Measurements from ENCODE around the gene CEP68. TPM values are rescaled to one million over a fixed set of nuclear protein-coding genes. Genes with fewer than 3 reads are reported as not detected.

CEP68 gene
- total and polyA plus RNA-seq, 2 donors (not counting 1 experiment from before 2014, with no cell fraction given) = 8.5 to 12.7 TPM

GRCh38 chr2:65073879-65074565 lies 17.8 kb downstream of the CEP68 start:
- H4K20me1 ChIP-seq (ENCODE audit: control insufficient read depth, extremely low read depth, insufficient read depth, low read length) = no peaks in the 10 kb centered on the region
- H3K4me2 ChIP-seq (ENCODE audit: extremely low read depth, insufficient read depth, low read length) = no peak overlapping the region
- DNase-seq (ENCODE audit: low read depth in 2 of 2) = no peak
- no peak overlapping the region for H3K27ac ChIP-seq (ENCODE audit: insufficient read depth, low read length)
- no peak overlapping the region for H3K4me3 ChIP-seq (replicated peaks in 1 of 4; ENCODE audit: control extremely low read depth in 1 of 4, insufficient read depth in 1 of 4, low read depth in 3 of 4, low read length in 4 of 4)
- no peaks in the 10 kb centered on the region for H3K79me2 ChIP-seq (ENCODE audit: control insufficient read depth, insufficient read depth, low read length)
- H3K27me3 ChIP-seq (ENCODE audit: control insufficient read depth, insufficient read depth, low read length) = no peaks in the 10 kb centered on the region
- H3K9ac ChIP-seq (ENCODE audit: insufficient read depth, low read length) = no peak overlapping the region
- TF ChIP-seq EZH2 (IDR thresholded peaks at IDR 0.05; ENCODE audit: low read length, missing control alignments) (no peak), CTCF (conservative IDR thresholded peaks at IDR 0.05 in 1 of 2, IDR thresholded peaks at IDR 0.05 in 1 of 2; ENCODE audit: low read depth in 1 of 2, low read length in 2 of 2) (no peak)
- H3K36me3 ChIP-seq (ENCODE audit: control insufficient read depth, insufficient read depth, low read length) = peaks cover 10% of the 10 kb centered on the region
- no peaks in the 10 kb centered on the region for H3K9me3 ChIP-seq (ENCODE audit: control insufficient read depth, insufficient read depth, low read depth, low read length)
- peaks cover 22% of the 10 kb centered on the region for H3K4me1 ChIP-seq (ENCODE audit: control insufficient read depth, extremely low read depth, insufficient read depth, low read length)
- H2AFZ ChIP-seq (ENCODE audit: low read length) = no peak overlapping the region

- H2AFZ ChIP-seq (ENCODE audit: low read length) = no peak overlapping the region
- no peaks in the 10 kb centered on the region for H4K20me1 ChIP-seq (ENCODE audit: control insufficient read depth, extremely low read depth, insufficient read depth, low read length)
- no peak overlapping the region for H3K4me2 ChIP-seq (ENCODE audit: extremely low read depth, insufficient read depth, low read length)
- no peaks in the 10 kb centered on the region for H3K27me3 ChIP-seq (ENCODE audit: control insufficient read depth, insufficient read depth, low read length)
- no peak for TF ChIP-seq EZH2 (IDR thresholded peaks at IDR 0.05; ENCODE audit: low read length, missing control alignments)
- TF ChIP-seq CTCF (conservative IDR thresholded peaks at IDR 0.05 in 1 of 2, IDR thresholded peaks at IDR 0.05 in 1 of 2; ENCODE audit: low read depth in 1 of 2, low read length in 2 of 2) = no peak
- DNase-seq (ENCODE audit: low read depth in 2 of 2) = peak in 1 of 2 donors; percentile 59
- no peak overlapping the region for H3K9ac ChIP-seq (ENCODE audit: insufficient read depth, low read length)
- H3K79me2 ChIP-seq (ENCODE audit: control insufficient read depth, insufficient read depth, low read length) = no peaks in the 10 kb centered on the region
- peaks cover 20% of the 10 kb centered on the region for H3K4me1 ChIP-seq (ENCODE audit: control insufficient read depth, extremely low read depth, insufficient read depth, low read length)
- H3K36me3 ChIP-seq (ENCODE audit: control insufficient read depth, insufficient read depth, low read length) = peaks cover 8% of the 10 kb centered on the region
- peak overlapping the region; percentile 49 for H3K27ac ChIP-seq (ENCODE audit: insufficient read depth, low read length)
- H3K9me3 ChIP-seq (ENCODE audit: control insufficient read depth, insufficient read depth, low read depth, low read length) = no peaks in the 10 kb centered on the region
- no peak overlapping the region for H3K4me3 ChIP-seq (replicated peaks in 1 of 4; ENCODE audit: control extremely low read depth in 1 of 4, insufficient read depth in 1 of 4, low read depth in 3 of 4, low read length in 4 of 4)
These were observed 19.0 kb downstream of the CEP68 start for GRCh38 chr2:65075176-65075575.

- no peak overlapping the region for H3K9ac ChIP-seq (ENCODE audit: insufficient read depth, low read length)
- H3K27me3 ChIP-seq (ENCODE audit: control insufficient read depth, insufficient read depth, low read length) = no peaks in the 10 kb centered on the region
- H3K4me1 ChIP-seq (ENCODE audit: control insufficient read depth, extremely low read depth, insufficient read depth, low read length) = peaks cover 14% of the 10 kb centered on the region
- H3K4me2 ChIP-seq (ENCODE audit: extremely low read depth, insufficient read depth, low read length) = no peak overlapping the region
- peak in 1 of 2 donors; percentile 46 for DNase-seq (ENCODE audit: low read depth in 2 of 2)
- peak overlapping the region; percentile 49 for H3K27ac ChIP-seq (ENCODE audit: insufficient read depth, low read length)
- TF ChIP-seq CTCF (conservative IDR thresholded peaks at IDR 0.05 in 1 of 2, IDR thresholded peaks at IDR 0.05 in 1 of 2; ENCODE audit: low read depth in 1 of 2, low read length in 2 of 2) (no peak), EZH2 (IDR thresholded peaks at IDR 0.05; ENCODE audit: low read length, missing control alignments) (no peak)
- H4K20me1 ChIP-seq (ENCODE audit: control insufficient read depth, extremely low read depth, insufficient read depth, low read length) = no peaks in the 10 kb centered on the region
- no peaks in the 10 kb centered on the region for H3K79me2 ChIP-seq (ENCODE audit: control insufficient read depth, insufficient read depth, low read length)
- peaks cover 8% of the 10 kb centered on the region for H3K36me3 ChIP-seq (ENCODE audit: control insufficient read depth, insufficient read depth, low read length)
- H2AFZ ChIP-seq (ENCODE audit: low read length) = no peak overlapping the region
- H3K9me3 ChIP-seq (ENCODE audit: control insufficient read depth, insufficient read depth, low read depth, low read length) = no peaks in the 10 kb centered on the region
- no peak overlapping the region for H3K4me3 ChIP-seq (replicated peaks in 1 of 4; ENCODE audit: control extremely low read depth in 1 of 4, insufficient read depth in 1 of 4, low read depth in 3 of 4, low read length in 4 of 4)
These were observed 19.6 kb downstream of the CEP68 start for GRCh38 chr2:65075605-65076344.
